ENCODE measurements around the gene DUSP18.

Gene DUSP18

DNA sequence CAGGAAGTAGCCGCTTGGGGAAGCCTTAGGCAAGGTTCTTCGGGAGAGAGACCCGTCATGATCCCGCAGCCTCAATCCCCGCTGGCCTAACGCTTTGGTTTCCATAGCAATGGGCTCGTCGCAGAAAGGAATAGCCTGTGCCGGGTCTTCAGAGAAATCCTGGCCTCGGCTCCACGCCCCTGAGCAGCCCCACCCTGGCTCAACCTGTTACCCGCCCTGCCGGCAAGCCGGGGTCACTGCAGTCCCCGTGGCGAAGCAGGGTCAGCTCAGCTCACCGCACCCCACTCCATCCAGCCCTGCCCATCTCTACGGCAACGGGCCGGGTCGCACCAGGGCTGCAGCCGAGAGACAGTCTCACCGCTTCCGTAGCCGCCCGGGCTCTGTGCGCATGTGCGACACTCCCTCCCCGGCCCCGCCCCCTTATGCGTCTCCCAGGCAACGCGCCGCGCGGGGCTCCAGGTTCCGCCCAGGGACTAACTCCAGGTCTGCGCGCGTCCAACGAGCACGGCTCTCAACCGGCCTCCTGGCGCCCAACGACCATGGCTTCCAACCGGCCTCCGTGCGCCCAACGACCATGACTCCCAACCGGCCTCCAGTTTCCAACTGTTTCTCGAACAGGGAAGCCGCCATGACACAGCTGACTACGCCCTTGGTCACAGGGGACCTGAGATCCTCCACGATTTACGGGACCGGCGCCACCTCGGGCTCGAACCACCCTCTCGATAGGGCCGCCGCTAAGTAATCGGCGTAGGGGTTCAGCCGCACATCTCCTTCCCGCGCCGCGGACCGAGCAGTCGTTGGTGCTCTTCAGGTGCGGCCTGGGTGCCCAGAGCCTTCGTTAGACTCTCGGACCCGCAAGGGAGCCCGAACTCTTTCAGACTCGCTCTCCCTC is at the start of gene DUSP18:
DUSP18 (minus strand) TSS at position 382 of the 892 bp plus-strand sequence. CDS start 3,872 bp downstream, outside the sequence.
- no peak for TF ChIP-seq CTCF (IDR thresholded peaks at IDR 0.05)

- no peak for TF ChIP-seq CTCF (IDR thresholded peaks at IDR 0.05)
These were observed 46.4 kb upstream of the DUSP18 start for GRCh38 chr22:30714062-30714461.

DNA sequence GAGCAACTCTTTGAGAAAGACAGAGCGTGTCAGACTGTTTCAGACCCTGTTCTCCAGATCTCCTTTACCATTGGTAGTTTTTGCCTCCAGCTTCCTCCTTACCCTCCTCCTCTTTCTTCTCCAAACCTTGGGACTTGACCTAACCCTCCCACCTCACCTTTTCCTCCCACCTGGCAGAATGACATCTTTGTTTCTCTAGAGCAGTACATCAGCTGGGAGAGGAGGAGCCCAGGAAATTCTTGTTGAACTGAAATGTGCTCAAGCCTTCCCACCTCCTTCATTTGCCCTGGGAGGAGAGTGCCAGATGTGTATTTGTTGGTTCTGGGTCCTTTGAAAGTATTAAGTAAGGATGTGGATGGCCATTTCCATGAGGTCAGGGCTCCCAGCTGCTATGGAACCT is 44.4 kb upstream of the DUSP18 start:
- no peak for TF ChIP-seq CTCF (IDR thresholded peaks at IDR 0.05)

- no peak for TF ChIP-seq CTCF (IDR thresholded peaks at IDR 0.05)
These were observed 38.3 kb upstream of the DUSP18 start for GRCh38 chr22:30705710-30706651.

GRCh38 chr22:30704978-30705377 is 37.3 kb upstream of the DUSP18 start:
- no peak for TF ChIP-seq CTCF (IDR thresholded peaks at IDR 0.05)

- no peak for TF ChIP-seq CTCF (IDR thresholded peaks at IDR 0.05)
These were observed 35.2 kb upstream of the DUSP18 start for GRCh38 chr22:30702856-30703255.

DNA sequence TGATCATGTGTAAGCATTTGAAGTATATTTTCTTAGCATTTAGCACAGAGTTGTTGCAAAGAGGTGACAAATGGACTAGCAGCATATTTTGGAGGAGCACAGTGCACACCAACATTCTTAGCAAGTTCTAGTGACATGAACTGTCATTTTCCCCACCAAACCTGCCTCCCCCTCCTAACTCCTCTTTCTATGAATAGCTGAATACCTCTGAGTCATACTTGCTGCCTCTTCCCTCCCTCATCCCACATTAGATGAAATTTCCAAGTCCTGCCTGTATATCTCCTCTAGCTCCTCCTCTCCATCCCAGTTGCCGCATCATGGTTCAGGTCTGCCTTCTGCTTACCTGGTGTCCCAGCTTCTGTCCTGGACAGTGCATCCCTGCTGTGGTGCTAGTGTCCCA is 34.2 kb upstream of the DUSP18 start:
- TF ChIP-seq CTCF (IDR thresholded peaks at IDR 0.05) = no peak
